LNCaP clone FGC (cell line): ENCODE measurements around the gene MUC5B.

ENCODE experiments used
- DNase-seq: peaks from one replicate; pipeline ENCODE4 v3.0.0-alpha.2; 2011; ENCODE audit warnings: low read depth
- H3K4me3 ChIP-seq: 2 replicates; pipeline ENCODE4 v1.5.1; 2011; ENCODE audit warnings: mild to moderate bottlenecking, low read depth, low read length, control low read depth
- CTCF ChIP-seq: IDR thresholded peaks from 2 replicates; pipeline ENCODE4 v1.5.1; 2012; ENCODE audit warnings: mild to moderate bottlenecking; ENCODE audit not compliant: control insufficient read depth, insufficient read depth; ENCODE audit errors: extremely low read depth

Gene MUC5B

GRCh38 chr11:1283091-1283511 lies 60.2 kb downstream of the MUC5B start:
- no peak overlapping the region for H3K4me3 ChIP-seq
- TF ChIP-seq CTCF, result no peak
- DNase-seq, result no peak

- no peak for TF ChIP-seq CTCF
- no peak for DNase-seq
- H3K4me3 ChIP-seq, result no peak overlapping the region
These were observed 61.0 kb downstream of the MUC5B start for GRCh38 chr11:1283906-1284305.

- no peak for DNase-seq
- no peak overlapping the region for H3K4me3 ChIP-seq
- no peak for TF ChIP-seq CTCF
These were observed 62.5 kb downstream of the MUC5B start for GRCh38 chr11:1285316-1285744.

GRCh38 chr11:1285876-1286275 lies 63.0 kb downstream of the MUC5B start:
- no peak for DNase-seq
- no peak overlapping the region for H3K4me3 ChIP-seq
- TF ChIP-seq CTCF, result no peak

- no peak overlapping the region for H3K4me3 ChIP-seq
- DNase-seq, result no peak
- no peak for TF ChIP-seq CTCF
These were observed 65.1 kb downstream of the MUC5B start for GRCh38 chr11:1287928-1288327.

GRCh38 chr11:1288426-1289151 lies 65.7 kb downstream of the MUC5B start:
- TF ChIP-seq CTCF, result no peak
- DNase-seq, result no peak
- no peak overlapping the region for H3K4me3 ChIP-seq
